Neural crest cell (in vitro differentiated cells): Measurements from ENCODE around the gene RLIM. TPM values are rescaled to one million over a fixed set of nuclear protein-coding genes. Genes with fewer than 3 reads are reported as not detected.

Experiments used
- DNase-seq: peaks from one replicate; pipeline ENCODE4 v3.0.0; 2021; ENCODE audit warnings: low read depth, mixed read lengths, low spot score
- H3K27ac Mint-ChIP-seq: one replicate; pipeline ENCODE4 v1.8.0; 2021; ENCODE audit warnings: mild to moderate bottlenecking, mixed read lengths; ENCODE audit not compliant: unreplicated experiment
- H3K27me3 Mint-ChIP-seq: 2 replicates; pipeline ENCODE4 v1.8.0; 2021; ENCODE audit warnings: low read depth, mild to moderate bottlenecking, mixed read lengths
- H3K36me3 Mint-ChIP-seq: 2 replicates; pipeline ENCODE4 v1.8.0; 2021; ENCODE audit warnings: low read depth, mild to moderate bottlenecking, mixed read lengths
- H3K4me1 Mint-ChIP-seq: 2 replicates; pipeline ENCODE4 v1.8.0; 2021; ENCODE audit warnings: mixed read lengths
- H3K4me3 Mint-ChIP-seq: one replicate; pipeline ENCODE4 v1.8.0; 2021; ENCODE audit warnings: mild to moderate bottlenecking, mixed read lengths
- H3K9me3 Mint-ChIP-seq: 2 replicates; pipeline ENCODE4 v1.8.0; 2021; ENCODE audit warnings: mixed read lengths
- total RNA-seq: library from RNA; stranded (reverse); gene quantifications from 2 replicates; pipeline ENCODE4 v1.2.1, GENCODE V29; 2021
- TF ChIP-seq, protein P1 (sequence below): fragments of 200-600 bp; sonication (generic); conservative IDR thresholded peaks from 2 replicates; pipeline ENCODE4 v1.5.0; 2021; ENCODE audit warnings: antibody characterized with exemption, mild to moderate bottlenecking

The RLIM gene
- total RNA-seq, 1 donor from 2014 or later: 35.5 TPM

DNA sequence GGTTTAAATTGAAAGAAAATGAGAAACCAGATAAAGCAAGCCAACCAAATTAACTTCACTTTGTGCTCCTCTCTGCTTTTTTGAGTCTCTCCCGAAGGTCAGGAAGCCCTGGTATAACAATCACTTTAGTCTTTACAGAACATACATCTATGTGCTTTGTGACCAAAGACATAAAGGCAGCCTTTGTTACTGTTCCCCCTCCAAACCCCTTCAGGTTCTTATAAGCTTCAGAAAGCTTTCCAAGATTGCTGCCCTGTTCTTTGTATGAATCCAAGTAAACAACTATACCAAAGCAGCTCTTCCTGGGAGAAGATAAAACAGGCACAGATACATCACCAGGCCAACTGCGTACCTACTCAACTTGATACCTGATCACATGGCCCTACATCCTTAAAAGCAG, 28.7 kb downstream of the RLIM start:
- Mint-ChIP-seq H3K27me3 (no peaks in the 10 kb centered on the region), H3K4me3 (no peak overlapping the region), H3K4me1 (peaks cover 7% of the 10 kb centered on the region), H3K9me3 (no peaks in the 10 kb centered on the region), H3K36me3 (peaks cover 8% of the 10 kb centered on the region), H3K27ac (no peak overlapping the region)
- TF ChIP-seq, protein P1, sequence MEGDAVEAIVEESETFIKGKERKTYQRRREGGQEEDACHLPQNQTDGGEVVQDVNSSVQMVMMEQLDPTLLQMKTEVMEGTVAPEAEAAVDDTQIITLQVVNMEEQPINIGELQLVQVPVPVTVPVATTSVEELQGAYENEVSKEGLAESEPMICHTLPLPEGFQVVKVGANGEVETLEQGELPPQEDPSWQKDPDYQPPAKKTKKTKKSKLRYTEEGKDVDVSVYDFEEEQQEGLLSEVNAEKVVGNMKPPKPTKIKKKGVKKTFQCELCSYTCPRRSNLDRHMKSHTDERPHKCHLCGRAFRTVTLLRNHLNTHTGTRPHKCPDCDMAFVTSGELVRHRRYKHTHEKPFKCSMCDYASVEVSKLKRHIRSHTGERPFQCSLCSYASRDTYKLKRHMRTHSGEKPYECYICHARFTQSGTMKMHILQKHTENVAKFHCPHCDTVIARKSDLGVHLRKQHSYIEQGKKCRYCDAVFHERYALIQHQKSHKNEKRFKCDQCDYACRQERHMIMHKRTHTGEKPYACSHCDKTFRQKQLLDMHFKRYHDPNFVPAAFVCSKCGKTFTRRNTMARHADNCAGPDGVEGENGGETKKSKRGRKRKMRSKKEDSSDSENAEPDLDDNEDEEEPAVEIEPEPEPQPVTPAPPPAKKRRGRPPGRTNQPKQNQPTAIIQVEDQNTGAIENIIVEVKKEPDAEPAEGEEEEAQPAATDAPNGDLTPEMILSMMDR: no peak
- no peak for DNase-seq

DNA sequence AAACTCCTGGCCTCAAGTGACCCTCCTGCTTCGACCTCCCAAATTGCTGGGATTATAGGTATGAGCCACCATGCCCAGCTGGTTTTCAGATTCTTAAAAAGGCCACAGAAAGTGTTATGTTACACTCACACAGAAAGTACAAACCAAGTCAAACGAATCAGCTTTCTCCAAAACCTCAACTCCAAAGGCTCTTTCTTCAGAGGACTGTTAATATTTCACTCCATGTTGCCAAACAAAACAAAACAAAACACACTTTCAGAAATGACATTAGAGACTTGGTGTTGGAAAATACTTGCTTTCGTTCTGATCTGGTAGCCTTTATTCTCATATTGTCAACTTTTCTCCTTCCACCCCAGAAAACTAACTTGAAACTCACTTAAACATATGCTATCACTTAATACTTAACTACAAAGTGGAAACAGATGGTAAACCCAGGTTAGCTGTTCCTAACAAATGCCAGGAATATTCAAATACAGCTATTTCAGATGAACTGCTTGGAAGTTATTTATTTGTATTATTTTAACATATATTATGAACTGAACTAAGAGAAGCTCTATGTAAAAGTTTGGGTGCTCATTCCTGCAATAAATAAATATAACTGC, 34.7 kb downstream of the RLIM start:
- Mint-ChIP-seq H3K9me3 (peaks cover 6% of the 10 kb centered on the region), H3K36me3 (peaks cover 6% of the 10 kb centered on the region), H3K4me3 (no peak overlapping the region), H3K27me3 (no peaks in the 10 kb centered on the region), H3K27ac (no peak overlapping the region), H3K4me1 (no peaks in the 10 kb centered on the region)
- DNase-seq: no peak
- TF ChIP-seq, protein P1: no peak

DNA sequence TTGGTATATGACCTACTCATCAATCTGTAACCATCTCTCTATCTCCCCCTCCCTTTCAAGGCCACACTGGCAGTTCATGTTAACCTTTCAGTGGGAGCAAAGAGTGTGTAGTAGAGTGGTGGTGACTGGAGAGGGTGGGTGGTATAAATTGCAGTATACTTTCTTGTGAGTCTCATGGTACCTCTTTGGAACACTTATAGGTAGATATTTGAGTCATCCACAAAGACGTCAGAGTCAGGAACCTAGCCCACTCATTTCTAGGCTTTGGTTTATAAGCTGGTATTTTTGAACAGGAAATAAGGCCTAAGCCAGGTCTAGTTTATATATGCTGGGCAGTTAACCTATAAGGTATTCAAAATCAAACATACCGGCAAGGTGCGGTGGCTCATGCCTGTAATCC, 36.3 kb downstream of the RLIM start:
- Mint-ChIP-seq H3K4me3 (no peak overlapping the region), H3K9me3 (peaks cover 6% of the 10 kb centered on the region), H3K27me3 (no peaks in the 10 kb centered on the region), H3K27ac (no peak overlapping the region), H3K36me3 (peaks cover 6% of the 10 kb centered on the region), H3K4me1 (no peaks in the 10 kb centered on the region)
- no peak for DNase-seq
- TF ChIP-seq, protein P1: no peak

DNA sequence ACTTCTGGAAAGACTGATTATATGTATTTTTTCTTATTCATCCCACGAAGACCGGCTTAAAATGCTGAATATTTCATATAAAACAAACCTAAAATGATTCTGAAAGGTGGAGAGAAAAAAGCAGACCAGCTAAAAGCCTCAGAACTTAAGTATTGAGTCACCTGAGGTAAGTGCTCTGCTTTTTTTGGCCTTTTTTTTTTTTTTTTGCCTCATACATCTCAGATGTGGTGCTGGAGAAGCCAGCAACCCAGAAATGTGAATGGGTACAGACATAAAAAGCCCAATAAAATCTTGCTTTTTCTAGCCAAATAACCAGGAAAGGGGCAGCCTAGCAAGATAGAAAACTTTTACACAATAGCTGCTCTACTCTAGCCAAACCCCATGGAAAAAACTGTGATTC, 57.0 kb downstream of the RLIM start:
- Mint-ChIP-seq H3K27ac (no peak overlapping the region), H3K9me3 (peaks cover 3% of the 10 kb centered on the region), H3K4me1 (no peaks in the 10 kb centered on the region), H3K4me3 (no peak overlapping the region), H3K36me3 (no peaks in the 10 kb centered on the region), H3K27me3 (no peaks in the 10 kb centered on the region)
- TF ChIP-seq, protein P1: no peak
- no peak for DNase-seq

DNA sequence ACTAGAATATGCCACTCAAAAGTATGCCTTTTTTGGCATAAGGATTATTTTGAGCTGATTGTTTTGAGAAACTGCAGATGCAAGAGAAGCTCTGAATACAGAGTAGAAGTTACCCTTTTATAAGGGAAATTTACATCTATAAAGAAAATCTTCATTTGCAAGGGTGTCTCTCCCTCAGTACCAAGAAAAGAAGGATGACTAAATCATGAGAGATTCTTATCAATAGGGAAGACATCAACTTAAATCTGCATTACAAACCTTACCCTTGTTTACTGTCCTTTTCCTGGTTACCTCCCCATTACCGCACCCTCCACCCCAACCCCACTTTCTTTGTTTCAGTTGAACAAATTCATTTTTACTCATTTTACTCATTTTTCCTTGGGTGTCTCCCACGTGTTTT, 62.5 kb downstream of the RLIM start:
- TF ChIP-seq, protein P1: no peak
- no peaks in the 10 kb centered on the region for H3K36me3 Mint-ChIP-seq
- H3K27me3 Mint-ChIP-seq: no peaks in the 10 kb centered on the region
- no peak for DNase-seq
- H3K27ac Mint-ChIP-seq: no peak overlapping the region
- peaks cover 2% of the 10 kb centered on the region for H3K9me3 Mint-ChIP-seq
- H3K4me3 Mint-ChIP-seq: no peak overlapping the region
- H3K4me1 Mint-ChIP-seq: peaks cover 4% of the 10 kb centered on the region
